GM13977 (cell line): ENCODE data around the gene TPD52L1.

Source experiments
- DNase-seq: peaks from one replicate; pipeline ENCODE4 v3.0.0; 2012; ENCODE audit warnings: low spot score
- in situ Hi-C: fragments of 300-500 bp; cut with MboI; formaldehyde crosslinking; loops from one replicate; pipeline ENCODE4 v1.12.0; 2022; ENCODE audit warnings: low sequenced_read_pairs, low pct_unique_long_range_greater_than_20kb, mixed read lengths, inconsistent platforms; ENCODE audit not compliant: unreplicated experiment
- TF ChIP-seq, protein P1 (sequence below): IDR thresholded peaks from 2 replicates; pipeline ENCODE4 v1.5.1; 2012; ENCODE audit warnings: mild to moderate bottlenecking, control low read depth; ENCODE audit not compliant: insufficient read depth; ENCODE audit errors: extremely low read depth, missing control alignments

The TPD52L1 gene

DNA sequence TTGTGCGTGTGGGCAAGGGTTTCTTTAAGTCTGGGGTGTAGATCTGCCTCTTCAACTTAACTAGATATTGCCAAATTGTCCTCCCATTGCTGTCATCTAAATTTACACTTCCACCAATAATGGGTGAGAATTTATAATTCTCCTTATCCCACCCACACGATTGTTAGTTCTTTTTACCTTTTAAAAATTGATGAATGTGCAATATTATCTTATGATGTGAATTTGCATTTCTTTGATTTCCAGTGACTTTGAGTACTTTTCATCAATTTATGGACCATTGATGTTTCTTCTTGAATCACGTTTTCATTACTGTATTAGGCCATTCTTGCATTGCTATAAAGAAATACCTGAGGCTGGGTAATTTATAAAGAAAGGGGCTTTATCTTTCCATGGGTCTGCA, 17.2 kb upstream of the TPD52L1 start:
- TF ChIP-seq, protein P1, sequence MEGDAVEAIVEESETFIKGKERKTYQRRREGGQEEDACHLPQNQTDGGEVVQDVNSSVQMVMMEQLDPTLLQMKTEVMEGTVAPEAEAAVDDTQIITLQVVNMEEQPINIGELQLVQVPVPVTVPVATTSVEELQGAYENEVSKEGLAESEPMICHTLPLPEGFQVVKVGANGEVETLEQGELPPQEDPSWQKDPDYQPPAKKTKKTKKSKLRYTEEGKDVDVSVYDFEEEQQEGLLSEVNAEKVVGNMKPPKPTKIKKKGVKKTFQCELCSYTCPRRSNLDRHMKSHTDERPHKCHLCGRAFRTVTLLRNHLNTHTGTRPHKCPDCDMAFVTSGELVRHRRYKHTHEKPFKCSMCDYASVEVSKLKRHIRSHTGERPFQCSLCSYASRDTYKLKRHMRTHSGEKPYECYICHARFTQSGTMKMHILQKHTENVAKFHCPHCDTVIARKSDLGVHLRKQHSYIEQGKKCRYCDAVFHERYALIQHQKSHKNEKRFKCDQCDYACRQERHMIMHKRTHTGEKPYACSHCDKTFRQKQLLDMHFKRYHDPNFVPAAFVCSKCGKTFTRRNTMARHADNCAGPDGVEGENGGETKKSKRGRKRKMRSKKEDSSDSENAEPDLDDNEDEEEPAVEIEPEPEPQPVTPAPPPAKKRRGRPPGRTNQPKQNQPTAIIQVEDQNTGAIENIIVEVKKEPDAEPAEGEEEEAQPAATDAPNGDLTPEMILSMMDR = no peak
- no peak for DNase-seq
- in situ Hi-C loops = no loop called here

DNA sequence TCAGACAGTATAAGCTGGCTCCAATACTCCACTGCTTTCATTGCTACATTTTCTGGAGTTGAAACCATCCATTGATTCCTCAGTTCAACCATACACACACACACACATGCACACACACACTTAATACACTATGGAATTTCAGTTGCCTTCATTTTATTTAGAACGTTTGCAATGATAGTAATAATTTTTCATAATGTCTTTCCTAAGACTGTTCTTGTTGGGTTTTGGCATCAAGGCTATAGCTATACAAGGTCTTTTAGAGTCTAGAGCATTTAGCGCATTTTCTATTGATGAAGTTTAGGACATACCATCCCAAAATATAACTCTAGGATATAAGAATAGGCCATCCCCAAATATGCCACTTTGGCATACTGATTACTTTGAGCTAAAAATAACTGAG, 15.5 kb upstream of the TPD52L1 start:
- TF ChIP-seq, protein P1 = no peak
- in situ Hi-C loops = no loop called here
- DNase-seq = no peak

DNA sequence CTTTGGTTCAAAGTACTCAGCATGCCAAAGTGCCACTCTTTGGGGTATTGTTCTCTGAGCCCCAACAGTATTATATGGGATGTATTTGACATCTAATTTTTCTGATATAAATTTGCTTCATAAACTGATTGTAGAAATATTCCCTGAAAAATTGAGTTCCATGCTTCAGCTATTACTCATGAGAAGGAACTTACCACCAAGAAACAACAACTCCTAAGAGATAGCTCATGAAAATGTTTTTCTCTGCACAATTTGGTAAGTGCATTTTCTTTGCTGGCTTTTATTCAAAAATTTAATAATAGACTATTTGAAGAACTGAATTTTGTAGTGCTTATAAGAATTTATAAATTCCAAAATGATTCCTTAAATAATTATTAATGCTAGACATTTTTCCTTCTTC, 12.8 kb upstream of the TPD52L1 start:
- TF ChIP-seq, protein P1 = no peak
- DNase-seq = no peak
- in situ Hi-C loops = no loop called here

DNA sequence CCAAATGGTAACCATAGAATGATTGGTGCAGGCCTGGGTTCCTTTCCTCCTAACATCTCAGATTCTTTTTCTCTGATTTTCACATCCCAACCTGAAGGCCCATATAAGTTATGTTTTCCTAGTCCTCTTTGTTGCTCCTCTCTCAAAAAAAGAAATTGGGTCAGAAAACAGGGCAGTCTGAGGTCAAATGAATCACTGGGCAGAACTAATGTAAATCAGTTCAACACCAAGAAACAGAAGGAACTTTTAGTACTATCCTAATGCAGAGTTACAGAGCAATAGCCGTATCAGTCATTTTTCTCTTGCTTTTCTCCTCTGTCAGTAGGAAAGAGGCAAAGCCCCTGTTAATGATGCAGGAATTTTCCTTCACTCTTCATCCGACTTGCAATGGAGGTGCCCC, 11.0 kb upstream of the TPD52L1 start:
- in situ Hi-C loops = no loop called here
- TF ChIP-seq, protein P1 = no peak
- DNase-seq = no peak

DNA sequence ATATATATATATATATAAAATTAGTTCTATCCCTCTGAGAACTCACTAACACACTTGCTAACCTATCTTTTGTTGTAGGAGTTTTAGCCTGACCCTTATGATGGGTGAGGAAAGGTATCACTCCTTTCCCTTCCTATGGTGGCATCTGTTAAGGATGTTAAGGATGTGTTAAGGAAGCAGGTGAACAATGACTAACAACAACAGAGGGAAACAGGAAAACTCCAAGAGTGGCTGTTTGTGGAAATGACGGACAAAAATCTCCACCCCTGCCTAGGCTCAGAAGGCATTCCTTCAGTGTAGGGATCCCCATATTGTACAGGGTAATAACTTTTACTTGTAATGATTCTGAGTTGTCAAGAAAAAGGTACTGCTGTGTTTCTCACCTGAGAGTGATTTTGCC, 8.8 kb upstream of the TPD52L1 start:
- DNase-seq = no peak
- TF ChIP-seq, protein P1 = no peak
- in situ Hi-C loops = no loop called here

DNA sequence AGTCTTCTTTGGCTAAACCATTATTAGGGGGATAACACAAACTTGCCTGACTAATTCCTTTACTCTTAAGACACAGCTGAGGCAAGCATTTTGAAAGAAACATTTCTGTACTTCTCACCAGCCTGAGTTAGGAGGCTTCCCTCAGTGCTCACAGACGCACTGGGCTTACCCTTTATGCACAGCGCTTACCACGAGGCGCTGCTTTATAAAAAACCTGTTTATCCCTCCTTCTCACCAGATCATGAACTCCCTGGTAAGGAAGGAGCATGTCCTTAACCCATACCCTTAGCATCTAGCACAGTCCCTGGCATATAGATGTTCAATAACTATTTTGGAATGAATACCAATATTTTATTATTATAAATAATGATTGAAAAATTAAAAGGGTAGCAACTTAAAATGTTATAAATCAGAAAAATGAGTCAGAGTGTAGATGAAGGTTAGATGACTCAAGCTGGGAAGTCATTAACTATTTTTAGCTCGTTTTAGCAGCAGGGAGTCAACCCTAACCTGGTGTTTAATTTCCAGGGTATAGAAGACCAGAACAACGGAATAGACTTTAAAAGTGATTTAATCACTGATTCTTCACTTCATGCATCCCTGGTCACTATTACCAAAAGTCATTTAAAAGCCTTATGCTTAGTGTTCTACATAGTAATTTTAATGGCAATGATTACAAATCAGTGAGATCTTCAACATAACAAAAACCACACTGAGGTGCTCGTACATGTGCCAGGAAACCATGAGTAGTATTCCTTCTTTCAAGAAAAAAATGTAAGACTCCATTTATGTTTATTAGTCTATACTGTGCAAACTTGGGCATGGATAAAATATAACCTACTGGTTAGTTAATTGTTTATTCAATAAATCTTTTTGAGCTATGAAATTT, 4.1 kb upstream of the TPD52L1 start:
- DNase-seq = no peak
- in situ Hi-C loops = no loop called here
- TF ChIP-seq, protein P1 = no peak

DNA sequence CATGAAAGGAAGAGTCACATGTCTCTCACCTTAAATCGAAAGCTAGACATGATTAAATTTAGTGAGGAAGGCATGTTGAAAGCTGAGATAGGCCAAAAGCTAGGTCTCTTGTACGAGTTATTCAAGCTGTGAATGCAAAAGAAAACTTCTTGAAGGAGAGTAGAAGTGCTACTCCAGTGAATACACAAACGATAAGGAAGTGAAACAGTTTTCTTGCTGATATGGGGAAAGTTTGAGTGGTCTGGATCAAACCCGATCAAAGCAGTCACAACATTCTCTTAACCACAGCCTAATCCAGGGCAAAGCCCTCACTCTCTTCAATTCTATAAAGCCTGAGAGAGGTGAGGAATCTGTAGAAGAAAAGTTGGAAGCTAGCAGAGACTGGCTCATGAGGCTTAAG, 1.9 kb upstream of the TPD52L1 start:
- in situ Hi-C loops = no loop called here
- no peak for DNase-seq
- TF ChIP-seq, protein P1 = no peak
